HepG2 (cell line): Measurements from ENCODE around the gene H3-3A. TPM values are rescaled to one million over a fixed set of nuclear protein-coding genes. Genes with fewer than 3 reads are reported as not detected.

Source experiments
- ATAC-seq: fragments of 200-7000 bp; cut with Tn5 transposase; 3 replicates; pipeline ENCODE4 v1.9.1; 2020; ENCODE audit warnings: mild to moderate bottlenecking, moderate library complexity
- BruUV-seq: library from RNA; stranded (reverse); fragments of 400-500 nt; replicated peaks from 2 replicates; lab custom pipeline; 2021; lab: Mats Ljungman, UMichigan
- CTCF ChIA-PET: fragments of 300-600 bp; formaldehyde crosslinking; extraction: SDS; loops from one replicate; lab custom pipeline; 2021; ENCODE audit warnings: low total read pairs, inconsistent platforms, low intra/inter-chr PET ratio; lab: Yijun Ruan, JAX
- POLR2A ChIA-PET: fragments of 350-600 bp; sonication (Branson Sonifier 250); formaldehyde crosslinking; loops from one replicate; lab custom pipeline; 2020; ENCODE audit warnings: antibody characterized with exemption, inconsistent platforms; lab: Yijun Ruan, JAX
- DNase-seq: peaks from one replicate; pipeline ENCODE4 v3.0.0-alpha.2; 2015; ENCODE audit warnings: low spot score
- FAIRE-seq: peaks from 3 replicates; lab custom pipeline; 2011; peaks lifted over from hg19 to GRCh38; lab: Jason Lieb, UNC
- H2AFZ ChIP-seq: one replicate; pipeline ENCODE4 v1.6.1; 2011; ENCODE audit warnings: low read length, inconsistent platforms
- H3K27ac ChIP-seq: fragments of 300-600 bp; 3 replicates; pipeline ENCODE4 v1.8.0; 2011; ENCODE audit warnings: mixed run types, mild to moderate bottlenecking, mixed read lengths, low read length, inconsistent platforms; ENCODE audit not compliant: insufficient read depth; ENCODE audit errors: extremely low read length
- H3K27me3 ChIP-seq, 2 experiments: fragments of 200-600 bp in 1 of 2; 2 replicates in 1 of 2; 3 replicates in 1 of 2; pipeline versions ENCODE4 v1.6.0 to v1.8.0; 2011; ENCODE audit warnings: low read length in 2 of 2, mild to moderate bottlenecking in 2 of 2, moderate library complexity in 2 of 2, inconsistent platforms in 1 of 2; ENCODE audit not compliant: insufficient read depth in 2 of 2, control insufficient read depth in 1 of 2
- H3K36me3 ChIP-seq, 2 experiments: fragments of 200-600 bp in 1 of 2; replicated peaks in 1 of 2; 2 replicates in 1 of 2; 3 replicates in 1 of 2; pipeline versions ENCODE4 v1.5.1 to v1.8.0; 2011; ENCODE audit warnings: low read length in 2 of 2, inconsistent platforms in 1 of 2; ENCODE audit not compliant: insufficient read depth in 2 of 2, control insufficient read depth in 1 of 2
- H3K4me1 ChIP-seq: 2 replicates; pipeline ENCODE4 v1.5.1; 2012; ENCODE audit warnings: low read length, inconsistent platforms; ENCODE audit not compliant: insufficient read depth
- H3K4me2 ChIP-seq: 2 replicates; pipeline ENCODE4 v1.6.0; 2011; ENCODE audit warnings: low read depth, low read length, inconsistent platforms
- H3K4me3 ChIP-seq, 3 experiments: fragments of 200-600 bp in 1 of 3; sonication (generic), shearing (Covaris generic) in 1 of 3; replicated peaks in 1 of 3; 2 replicates each; pipeline ENCODE4 v1.5.1; 2011 to 2016; ENCODE audit warnings: low read length in 3 of 3, inconsistent platforms in 2 of 3, low read depth in 2 of 3, mild to moderate bottlenecking in 2 of 3, control low read depth in 1 of 3, mixed read lengths in 1 of 3; ENCODE audit not compliant: insufficient read depth in 1 of 3
- H3K79me2 ChIP-seq: one replicate; pipeline ENCODE4 v1.6.1; 2011; ENCODE audit warnings: low read length, inconsistent platforms; ENCODE audit not compliant: insufficient read depth
- H3K9ac ChIP-seq: 2 replicates; pipeline ENCODE4 v1.6.0; 2011; ENCODE audit warnings: mild to moderate bottlenecking, low read depth, low read length, inconsistent platforms; ENCODE audit not compliant: insufficient read depth
- H3K9me3 ChIP-seq: 2 replicates; pipeline ENCODE4 v1.5.1; 2012; ENCODE audit warnings: mild to moderate bottlenecking, low read length
- H4K20me1 ChIP-seq: 2 replicates; pipeline ENCODE4 v1.6.0; 2011; ENCODE audit warnings: inconsistent platforms, mild to moderate bottlenecking, low read length, moderate library complexity; ENCODE audit not compliant: insufficient read depth
- HNF4A ChIP-seq: sonication (generic); formaldehyde crosslinking; IDR thresholded peaks from 2 replicates; pipeline ENCODE4 v1.4.0; 2020; ENCODE audit warnings: missing genetic modification reagents
- HNF4G ChIP-seq, 2 experiments: sonication (generic) in 1 of 2; formaldehyde crosslinking in 1 of 2; IDR thresholded peaks; 2 replicates each; pipeline versions ENCODE4 v1.4.0 to v1.6.1; 2011 to 2020; ENCODE audit warnings: borderline replicate concordance in 2 of 2, low read depth in 2 of 2, mild to moderate bottlenecking in 2 of 2, low read length in 1 of 2, missing genetic modification reagents in 1 of 2, moderate library complexity in 1 of 2
- NR2F2 ChIP-seq: IDR thresholded peaks from 2 replicates; pipeline ENCODE4 v1.6.1; 2012; ENCODE audit warnings: low read depth, inconsistent platforms, borderline replicate concordance
- SOX5 ChIP-seq: IDR thresholded peaks from 2 replicates; pipeline ENCODE4 v1.6.1; 2016; ENCODE audit warnings: borderline replicate concordance
- ZNF33B ChIP-seq: sonication (generic); formaldehyde crosslinking; IDR thresholded peaks from 2 replicates; pipeline ENCODE4 v1.5.1; 2020; ENCODE audit warnings: mild to moderate bottlenecking, missing genetic modification reagents
- WGBS: methylation state at CpG from one replicate; pipeline ENCODE4 v1.1.6; 2017; ENCODE audit warnings: low lambda C conversion rate; 5-methylcytosine and 5-hydroxymethylcytosine counted together
- in situ Hi-C: cut with HindIII; loops from 2 replicates; pipeline ENCODE4 v1.10.0; 2017; ENCODE audit warnings: low pct_unique_long_range_greater_than_20kb; ENCODE audit not compliant: extremely low pct_ligation_motif_present
- intact Hi-C: fragments of 100-400 bp; cut with micrococcal nuclease; formaldehyde crosslinking; loops from one replicate; pipeline ENCODE4 v1.10.0; 2022; ENCODE audit not compliant: unreplicated experiment
- polyA plus RNA-seq, 8 experiments: library from polyadenylated mRNA; depleted of rRNA in 3 of 8; stranded (reverse) in 7 of 8; unstranded in 1 of 8; fragments of >200 nt; fragmentation: Illumina TruSeq in 4 of 8; extraction: Trizol in 4 of 8; gene quantifications; 2 replicates each; pipeline versions ENCODE4 v1.2.1 to v1.2.3, GENCODE V29; 2011 to 2016; ENCODE audit warnings: low read depth in 4 of 8, missing spikeins in 1 of 8, mixed read lengths in 1 of 8; ENCODE audit not compliant: insufficient read depth in 1 of 8
- total RNA-seq, 5 experiments: library from RNA; depleted of rRNA; stranded (reverse); fragments of >200 nt; fragmentation: Illumina TruSeq; extraction: Trizol; gene quantifications; 2 replicates each; pipeline ENCODE4 v1.2.3, GENCODE V29; 2016; ENCODE audit warnings: low read depth in 1 of 5
- TF ChIP-seq, protein P1 (sequence below): sonication (generic); formaldehyde crosslinking; conservative IDR thresholded peaks from 2 replicates; pipeline ENCODE4 v1.4.0; 2020; ENCODE audit warnings: mild to moderate bottlenecking, missing genetic modification reagents, moderate library complexity
- TF ChIP-seq, protein P2 (sequence below), 2 experiments: sonication (generic) in 1 of 2; formaldehyde crosslinking in 1 of 2; IDR thresholded peaks; 2 replicates each; pipeline versions ENCODE4 v1.5.1 to v1.6.1; 2011 to 2020; ENCODE audit warnings: borderline replicate concordance in 1 of 2, low read depth in 1 of 2, low read length in 1 of 2, mild to moderate bottlenecking in 1 of 2, missing genetic modification reagents in 1 of 2, moderate library complexity in 1 of 2
- TF ChIP-seq, protein P3 (sequence below): IDR thresholded peaks from 2 replicates; pipeline ENCODE4 v1.6.1; 2016

H3-3A gene
- total and polyA plus RNA-seq, 2 of the 13 experiments (the other 11 are each of a cell fraction or from before 2014, with no cell fraction given), result 221 to 320 TPM

DNA sequence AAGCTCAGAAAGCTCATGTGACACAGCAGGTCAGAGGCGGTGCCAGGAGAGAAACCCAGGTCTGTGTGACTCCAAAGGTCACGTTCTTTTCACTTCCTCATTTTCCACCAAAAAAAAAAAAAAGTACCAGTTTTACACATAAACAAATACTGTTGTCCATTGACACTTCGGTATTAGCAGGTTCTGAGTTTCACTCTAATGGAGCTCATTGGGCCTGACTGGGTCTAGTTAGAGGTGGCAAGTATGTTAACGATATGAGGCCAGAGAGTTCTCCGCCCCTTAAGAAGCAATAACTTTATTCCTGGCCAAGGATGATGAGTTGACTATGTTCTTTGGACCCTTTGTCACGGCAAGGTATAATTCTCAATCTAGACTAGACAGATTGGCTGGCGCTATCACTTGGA is 33.4 kb upstream of the H3-3A start:
- FAIRE-seq (peak; percentile 26), DNase-seq (peak; percentile 63), ATAC-seq (peak; percentile 77)
- intact Hi-C loops (loop anchor here (2.0 to 5.0 kb wide), 2 partner anchors 18 to 33 kb away; partner anchors contain the start of gene H3-3A), in situ Hi-C loops (no loop called here)
- peak overlapping the region in 2 of 3 experiments; percentile 5 to 6; a peak in 2 of 6 replicates for H3K4me3 ChIP-seq
- H3K4me1 ChIP-seq, result peaks cover 27% of the 10 kb centered on the region
- no peak overlapping the region for H3K27ac ChIP-seq
- WGBS, result 18% methylated on average over 7 of the region's 7 CpGs
- peaks cover 1 to 5% of the 10 kb centered on the region in 2 experiments; a peak in 1 of 5 replicates for H3K27me3 ChIP-seq
- H3K36me3 ChIP-seq, result no peaks in the 10 kb centered on the region
- H3K9ac ChIP-seq, result peak overlapping the region; percentile 3; the same call in 1 of the 2 replicates
- ChIA-PET CTCF (no interaction called here), POLR2A (interaction anchor here (0.6 to 3.6 kb wide), 10 partner anchors 18 to 147 kb away, joined by 3 to 38 read pairs (median 3); partner anchors contain the start of genes H3-3A, PYCR2 and SDE2)
- no peaks in the 10 kb centered on the region for H3K9me3 ChIP-seq
- H3K79me2 ChIP-seq, result no peaks in the 10 kb centered on the region
- H4K20me1 ChIP-seq, result no peaks in the 10 kb centered on the region
- no TSS peak for BruUV-seq
- H2AFZ ChIP-seq, result no peak overlapping the region
- H3K4me2 ChIP-seq, result peak overlapping the region; percentile 72
- TF ChIP-seq SOX5 (CRISPR knock-in tag) (0 out of 2 replicates have a peak, but pooled peaks have one; percentile 14), HNF4G (IDR thresholded peaks at IDR 0.05; ENCODE audit: borderline replicate concordance, low read depth, low read length) (peak; percentile 42; the same call in 1 of the 2 replicates), HNF4G (CRISPR knock-in tag; IDR thresholded peaks at IDR 0.05; ENCODE audit: borderline replicate concordance, low read depth) (no peak), ZNF33B (CRISPR knock-in tag) (no peak), NR2F2 (no peak), HNF4A (CRISPR knock-in tag) (peak; percentile 34)
- TF ChIP-seq, protein P1, sequence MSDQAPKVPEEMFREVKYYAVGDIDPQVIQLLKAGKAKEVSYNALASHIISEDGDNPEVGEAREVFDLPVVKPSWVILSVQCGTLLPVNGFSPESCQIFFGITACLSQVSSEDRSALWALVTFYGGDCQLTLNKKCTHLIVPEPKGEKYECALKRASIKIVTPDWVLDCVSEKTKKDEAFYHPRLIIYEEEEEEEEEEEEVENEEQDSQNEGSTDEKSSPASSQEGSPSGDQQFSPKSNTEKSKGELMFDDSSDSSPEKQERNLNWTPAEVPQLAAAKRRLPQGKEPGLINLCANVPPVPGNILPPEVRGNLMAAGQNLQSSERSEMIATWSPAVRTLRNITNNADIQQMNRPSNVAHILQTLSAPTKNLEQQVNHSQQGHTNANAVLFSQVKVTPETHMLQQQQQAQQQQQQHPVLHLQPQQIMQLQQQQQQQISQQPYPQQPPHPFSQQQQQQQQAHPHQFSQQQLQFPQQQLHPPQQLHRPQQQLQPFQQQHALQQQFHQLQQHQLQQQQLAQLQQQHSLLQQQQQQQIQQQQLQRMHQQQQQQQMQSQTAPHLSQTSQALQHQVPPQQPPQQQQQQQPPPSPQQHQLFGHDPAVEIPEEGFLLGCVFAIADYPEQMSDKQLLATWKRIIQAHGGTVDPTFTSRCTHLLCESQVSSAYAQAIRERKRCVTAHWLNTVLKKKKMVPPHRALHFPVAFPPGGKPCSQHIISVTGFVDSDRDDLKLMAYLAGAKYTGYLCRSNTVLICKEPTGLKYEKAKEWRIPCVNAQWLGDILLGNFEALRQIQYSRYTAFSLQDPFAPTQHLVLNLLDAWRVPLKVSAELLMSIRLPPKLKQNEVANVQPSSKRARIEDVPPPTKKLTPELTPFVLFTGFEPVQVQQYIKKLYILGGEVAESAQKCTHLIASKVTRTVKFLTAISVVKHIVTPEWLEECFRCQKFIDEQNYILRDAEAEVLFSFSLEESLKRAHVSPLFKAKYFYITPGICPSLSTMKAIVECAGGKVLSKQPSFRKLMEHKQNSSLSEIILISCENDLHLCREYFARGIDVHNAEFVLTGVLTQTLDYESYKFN, result peak; percentile 48; the same call in 1 of the 2 replicates
- TF ChIP-seq, protein P2, sequence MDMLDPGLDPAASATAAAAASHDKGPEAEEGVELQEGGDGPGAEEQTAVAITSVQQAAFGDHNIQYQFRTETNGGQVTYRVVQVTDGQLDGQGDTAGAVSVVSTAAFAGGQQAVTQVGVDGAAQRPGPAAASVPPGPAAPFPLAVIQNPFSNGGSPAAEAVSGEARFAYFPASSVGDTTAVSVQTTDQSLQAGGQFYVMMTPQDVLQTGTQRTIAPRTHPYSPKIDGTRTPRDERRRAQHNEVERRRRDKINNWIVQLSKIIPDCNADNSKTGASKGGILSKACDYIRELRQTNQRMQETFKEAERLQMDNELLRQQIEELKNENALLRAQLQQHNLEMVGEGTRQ (IDR thresholded peaks at IDR 0.05; ENCODE audit: low read depth, low read length), result peak; percentile 24; the same call in 1 of the 2 replicates
- TF ChIP-seq, protein P2 (CRISPR knock-in tag; IDR thresholded peaks at IDR 0.05; ENCODE audit: borderline replicate concordance), result no peak; the same call in 1 of the 2 replicates
- TF ChIP-seq, protein P3, sequence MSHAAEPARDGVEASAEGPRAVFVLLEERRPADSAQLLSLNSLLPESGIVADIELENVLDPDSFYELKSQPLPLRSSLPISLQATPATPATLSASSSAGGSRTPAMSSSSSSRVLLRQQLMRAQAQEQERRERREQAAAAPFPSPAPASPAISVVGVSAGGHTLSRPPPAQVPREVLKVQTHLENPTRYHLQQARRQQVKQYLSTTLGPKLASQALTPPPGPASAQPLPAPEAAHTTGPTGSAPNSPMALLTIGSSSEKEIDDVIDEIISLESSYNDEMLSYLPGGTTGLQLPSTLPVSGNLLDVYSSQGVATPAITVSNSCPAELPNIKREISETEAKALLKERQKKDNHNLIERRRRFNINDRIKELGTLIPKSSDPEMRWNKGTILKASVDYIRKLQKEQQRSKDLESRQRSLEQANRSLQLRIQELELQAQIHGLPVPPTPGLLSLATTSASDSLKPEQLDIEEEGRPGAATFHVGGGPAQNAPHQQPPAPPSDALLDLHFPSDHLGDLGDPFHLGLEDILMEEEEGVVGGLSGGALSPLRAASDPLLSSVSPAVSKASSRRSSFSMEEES, result peak; percentile 55; the same call in 1 of the 2 replicates
